ENCODE results near the gene DOCK2. TPM values are rescaled to one million over a fixed set of nuclear protein-coding genes. Genes with fewer than 3 reads are reported as not detected.

Gene DOCK2
- total RNA-seq, 1 experiment from 2014 or later: 1.4 TPM

GRCh38 chr5:169908864-169909263, 271.8 kb downstream of the DOCK2 start:
- Histone ChIP-seq H3K4me3 (ENCODE audit: low read depth in 2 of 2, low read length in 2 of 2) (no peak overlapping the region), H3K4me1 (ENCODE audit: control insufficient read depth, insufficient read depth, low read length) (no peaks in the 10 kb centered on the region), H3K36me3 (ENCODE audit: control insufficient read depth, insufficient read depth, low read length) (no peaks in the 10 kb centered on the region), H3K27ac (ENCODE audit: low read length) (no peak overlapping the region), H3K27me3 (ENCODE audit: control insufficient read depth, insufficient read depth, low read length) (no peaks in the 10 kb centered on the region), H3K9me3 (ENCODE audit: control insufficient read depth, insufficient read depth, low read depth, low read length) (no peaks in the 10 kb centered on the region)
- CTCF ChIA-PET: no interaction called here
- in situ Hi-C loops (cut with HindIII; ENCODE audit: low pct_unique_long_range_greater_than_20kb, low sequenced_read_pairs): no loop called here
- no TSS peak for BruUV-seq (replicated peaks)
- POLR2A ChIA-PET: no interaction called here
- intact Hi-C loops (cut with micrococcal nuclease; ENCODE audit: unreplicated experiment): no loop called here
- ATAC-seq (no peak), DNase-seq (ENCODE audit: low read depth, low spot score) (no peak)
- TF ChIP-seq TCF7L2 (IDR thresholded peaks at IDR 0.05; ENCODE audit: low read depth, low read length): no peak

GRCh38 chr5:169909945-169910344, 272.9 kb downstream of the DOCK2 start:
- CTCF ChIA-PET: no interaction called here
- intact Hi-C loops (cut with micrococcal nuclease; ENCODE audit: unreplicated experiment): no loop called here
- ATAC-seq: no peak
- Histone ChIP-seq H3K4me1 (ENCODE audit: control insufficient read depth, insufficient read depth, low read length) (no peaks in the 10 kb centered on the region), H3K27me3 (ENCODE audit: control insufficient read depth, insufficient read depth, low read length) (no peaks in the 10 kb centered on the region), H3K4me3 (ENCODE audit: low read depth in 2 of 2, low read length in 2 of 2) (no peak overlapping the region), H3K9me3 (ENCODE audit: control insufficient read depth, insufficient read depth, low read depth, low read length) (no peaks in the 10 kb centered on the region), H3K27ac (ENCODE audit: low read length) (no peak overlapping the region), H3K36me3 (ENCODE audit: control insufficient read depth, insufficient read depth, low read length) (no peaks in the 10 kb centered on the region)
- BruUV-seq (replicated peaks): no TSS peak
- POLR2A ChIA-PET: no interaction called here
- in situ Hi-C loops (cut with HindIII; ENCODE audit: low pct_unique_long_range_greater_than_20kb, low sequenced_read_pairs): no loop called here
- no peak for DNase-seq (ENCODE audit: low read depth, low spot score)
- TF ChIP-seq SIN3A (IDR thresholded peaks at IDR 0.05; ENCODE audit: borderline replicate concordance, insufficient read depth, low read depth, low read length) (no peak), REST (IDR thresholded peaks at IDR 0.05; ENCODE audit: insufficient read depth in 1 of 2, low read depth in 2 of 2, low read length in 1 of 2) (no peak), TCF7L2 (IDR thresholded peaks at IDR 0.05; ENCODE audit: low read depth, low read length) (no peak), POLR2AphosphoS5 (IDR thresholded peaks at IDR 0.05; ENCODE audit: low read depth, low read length) (no peak)

GRCh38 chr5:169910393-169910792, 273.3 kb downstream of the DOCK2 start:
- ChIA-PET POLR2A (no interaction called here), CTCF (no interaction called here)
- Histone ChIP-seq H3K4me3 (ENCODE audit: low read depth in 2 of 2, low read length in 2 of 2) (no peak overlapping the region), H3K27me3 (ENCODE audit: control insufficient read depth, insufficient read depth, low read length) (no peaks in the 10 kb centered on the region), H3K4me1 (ENCODE audit: control insufficient read depth, insufficient read depth, low read length) (no peaks in the 10 kb centered on the region), H3K27ac (ENCODE audit: low read length) (no peak overlapping the region), H3K36me3 (ENCODE audit: control insufficient read depth, insufficient read depth, low read length) (no peaks in the 10 kb centered on the region), H3K9me3 (ENCODE audit: control insufficient read depth, insufficient read depth, low read depth, low read length) (no peaks in the 10 kb centered on the region)
- in situ Hi-C loops (cut with HindIII; ENCODE audit: low pct_unique_long_range_greater_than_20kb, low sequenced_read_pairs): no loop called here
- intact Hi-C loops (cut with micrococcal nuclease; ENCODE audit: unreplicated experiment): no loop called here
- ATAC-seq: no peak
- no peak for TF ChIP-seq CTCF (IDR thresholded peaks at IDR 0.05)
- TF ChIP-seq TCF7L2 (IDR thresholded peaks at IDR 0.05; ENCODE audit: low read depth, low read length): no peak
- TF ChIP-seq SIN3A (IDR thresholded peaks at IDR 0.05; ENCODE audit: borderline replicate concordance, insufficient read depth, low read depth, low read length): no peak
- BruUV-seq (replicated peaks): no TSS peak
- DNase-seq (ENCODE audit: low read depth, low spot score): no peak
